NCI-H2107 treated with DMSO at 0.1 percent for 48 hours (cell line): ENCODE data around the gene GNAI3.
A peak's percentile ranks its signal among the peaks of the same experiment; 100 is the strongest.

Source experiments
- DNase-seq: peaks from one replicate; lab custom pipeline; 2025; ENCODE audit not compliant: unreplicated experiment; lab: John Stamatoyannopoulos, UW

The GNAI3 gene

GRCh38 chr1:109548321-109549267 lies at the start of gene GNAI3:
Gene GNAI3, plus strand, starts transcription at chr1:109548615. Its CDS starts 106 bp downstream, at chr1:109548721.
- peak; percentile 94 for DNase-seq

- no peak for DNase-seq
Measured at GRCh38 chr1:109499081-109499480, 49.3 kb upstream of the GNAI3 start.

DNA sequence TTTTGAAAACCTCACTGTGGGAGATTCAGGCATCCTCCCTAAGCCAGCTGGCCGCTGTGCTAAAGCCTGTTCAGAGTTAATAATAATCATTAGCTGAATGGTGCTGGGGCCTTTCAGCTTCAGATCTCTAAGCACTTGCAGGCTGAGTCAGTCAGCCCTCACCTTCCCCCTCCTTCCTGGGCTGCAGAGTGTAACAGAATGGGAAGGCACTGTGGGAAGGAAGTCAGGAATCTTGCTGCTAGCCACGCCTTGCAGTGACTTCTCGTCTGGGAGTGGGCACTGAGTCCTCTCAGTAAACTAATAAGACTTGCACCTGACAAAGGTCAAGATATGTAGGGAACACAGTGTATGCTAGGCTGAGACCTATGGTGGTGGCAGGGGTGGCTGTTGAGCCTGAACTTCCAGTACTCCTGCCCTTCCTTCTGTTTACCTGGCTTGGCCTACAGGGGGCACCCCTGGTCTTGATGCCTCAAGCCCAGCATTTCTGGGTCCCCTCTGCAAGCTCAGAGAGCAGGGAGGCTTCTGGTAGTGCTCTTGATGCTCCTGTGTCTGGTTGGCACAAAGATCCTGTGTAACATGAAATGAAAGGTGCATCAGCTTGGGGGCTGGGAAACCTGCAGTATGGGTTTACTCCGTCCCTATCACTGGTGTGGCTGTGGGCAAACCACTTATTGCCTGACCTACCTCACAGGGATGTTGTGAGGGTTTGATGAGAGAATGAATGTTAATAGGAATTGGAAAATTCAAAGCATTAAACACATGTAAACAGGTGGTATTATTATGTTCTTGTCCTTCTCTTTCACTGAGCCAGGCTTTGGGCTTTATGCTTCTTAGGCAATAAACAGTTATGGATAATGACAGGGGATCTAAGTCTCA lies 48.5 kb upstream of the GNAI3 start:
- DNase-seq: no peak

DNA sequence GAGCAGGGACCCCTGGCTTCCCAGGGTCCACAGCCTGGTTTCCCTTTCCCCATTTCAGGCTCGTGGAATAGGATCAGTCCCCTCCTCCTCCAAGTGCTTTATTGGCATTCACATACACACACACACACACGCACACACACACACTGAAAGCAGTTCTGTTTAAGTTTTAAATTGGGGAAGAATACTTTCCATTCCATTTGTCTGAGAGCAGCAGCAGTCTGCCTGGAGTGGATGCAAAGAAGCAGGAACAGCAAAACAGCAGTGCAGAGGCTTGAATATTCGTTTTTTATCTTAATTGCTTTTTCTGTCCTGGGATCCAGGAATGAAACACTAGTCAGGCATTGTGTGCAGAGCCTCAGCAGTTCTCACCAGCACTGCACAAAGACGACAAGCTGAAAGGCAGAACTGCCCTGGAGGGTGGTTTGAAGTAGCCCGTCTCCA lies 47.5 kb upstream of the GNAI3 start:
- DNase-seq: no peak

DNA sequence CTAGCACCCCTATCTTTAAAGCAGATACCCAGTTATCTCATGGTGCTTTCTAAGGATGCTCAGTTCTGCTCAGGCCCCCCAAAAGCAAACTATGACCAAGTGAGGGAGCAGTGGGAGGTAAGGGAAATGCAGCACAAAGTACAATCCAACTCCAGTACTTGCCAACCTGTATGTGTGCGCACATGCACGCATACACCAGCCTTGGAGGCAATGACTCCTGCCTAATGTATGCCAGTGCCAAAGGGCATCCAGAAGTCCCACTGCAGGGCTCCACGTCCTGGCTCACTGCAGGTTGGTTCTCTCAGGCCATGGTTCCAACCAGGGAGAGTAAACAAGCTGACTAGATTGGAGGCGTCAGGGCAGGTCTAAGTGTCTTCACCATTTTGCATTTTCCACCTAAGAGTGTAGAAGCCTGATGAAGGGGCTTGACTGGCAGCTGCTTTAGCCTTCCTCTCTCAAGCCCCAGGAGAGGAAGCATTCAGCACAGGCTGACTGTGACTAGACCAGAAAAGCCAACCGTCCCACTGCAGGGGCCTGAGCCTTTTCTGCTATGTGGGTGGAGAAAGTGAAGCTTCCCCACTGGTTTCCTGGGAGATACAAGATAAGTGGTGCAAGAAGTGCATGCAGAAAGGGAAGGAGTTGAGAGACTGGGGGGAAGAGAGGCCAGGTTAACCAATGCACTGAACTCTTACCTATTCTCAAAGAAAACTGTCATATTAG lies 46.6 kb upstream of the GNAI3 start:
- DNase-seq: no peak

GRCh38 chr1:109502364-109502851 lies 46.0 kb upstream of the GNAI3 start:
- no peak for DNase-seq

- DNase-seq: no peak
Measured at GRCh38 chr1:109503935-109504334, 44.5 kb upstream of the GNAI3 start.

DNA sequence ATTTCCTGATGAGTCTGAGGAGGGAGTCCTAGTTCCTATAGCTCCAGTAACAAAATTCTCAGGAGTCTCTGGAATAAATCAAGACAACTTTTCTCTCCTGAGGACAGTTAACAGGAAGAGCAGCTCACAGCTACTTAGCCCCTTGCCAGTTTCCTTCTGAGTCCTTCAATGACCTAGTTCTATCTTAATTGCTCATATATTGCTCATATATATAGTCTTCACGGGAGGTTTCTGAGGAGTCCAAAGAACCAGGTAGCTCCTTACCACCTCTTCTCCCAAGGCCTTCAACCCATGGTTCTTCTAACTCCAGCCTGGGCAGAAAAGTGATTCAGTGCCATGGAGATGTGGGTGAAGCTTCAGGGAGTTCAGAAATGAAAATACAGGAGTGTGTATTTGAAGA lies 43.4 kb upstream of the GNAI3 start:
- DNase-seq: no peak

GRCh38 chr1:109508001-109508872 lies 40.2 kb upstream of the GNAI3 start:
- DNase-seq: no peak

- no peak for DNase-seq
Measured at GRCh38 chr1:109508873-109509175, 39.6 kb upstream of the GNAI3 start.

DNA sequence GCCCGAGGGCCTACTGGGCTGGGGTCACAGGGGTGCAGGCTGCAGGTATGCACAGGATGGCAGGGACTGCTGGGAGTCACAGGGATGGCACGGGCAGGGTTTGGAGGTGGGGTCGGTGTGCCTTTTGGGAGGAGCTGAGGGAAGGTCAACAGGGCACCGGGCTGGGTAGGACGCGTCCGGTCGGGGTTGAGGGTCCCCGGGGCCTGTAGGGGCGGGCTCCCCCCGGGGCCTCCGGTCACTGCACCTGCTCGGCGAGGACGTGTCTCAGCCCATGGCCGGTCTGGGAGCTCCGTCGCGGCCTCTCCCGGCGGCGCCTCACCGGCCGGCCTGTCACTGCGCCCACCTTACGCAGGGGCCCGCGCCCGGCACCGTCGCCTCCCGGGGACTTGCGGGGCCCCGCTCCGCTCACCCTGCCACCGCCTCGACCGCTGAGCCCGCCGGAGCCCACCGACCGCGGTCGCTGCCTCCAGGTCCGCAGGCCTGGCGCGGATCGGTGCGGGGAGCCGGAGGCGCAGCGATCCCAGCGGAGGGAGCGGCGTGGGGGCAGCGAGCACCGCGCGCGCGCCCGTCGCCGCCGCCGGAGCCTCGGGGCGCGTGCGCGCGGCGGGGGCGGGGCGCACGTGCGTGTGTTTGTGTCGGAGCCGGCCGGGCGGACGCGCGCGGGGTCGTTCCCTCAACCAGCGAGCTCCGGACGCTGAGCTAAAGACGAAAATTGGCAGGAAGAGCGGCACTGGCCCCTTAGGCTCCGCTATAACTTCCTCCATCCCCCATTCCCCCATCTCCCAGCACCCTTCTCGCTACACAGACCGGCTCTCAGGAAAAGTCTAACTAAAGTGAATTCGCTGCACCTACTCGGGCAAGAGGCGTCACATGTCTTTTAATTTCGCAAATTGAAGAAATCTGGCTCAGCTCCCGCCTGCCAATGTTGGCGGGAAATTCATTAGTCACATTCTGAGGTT lies 39.0 kb upstream of the GNAI3 start, which contains the start of gene AMIGO1:
AMIGO1 (minus strand) TSS at position 552 of the 959 bp plus-strand sequence. CDS start 815 bp downstream, outside the sequence.
- DNase-seq: no peak

- peak; percentile 16 for DNase-seq
Measured at GRCh38 chr1:109513110-109513710, 35.2 kb upstream of the GNAI3 start.

DNA sequence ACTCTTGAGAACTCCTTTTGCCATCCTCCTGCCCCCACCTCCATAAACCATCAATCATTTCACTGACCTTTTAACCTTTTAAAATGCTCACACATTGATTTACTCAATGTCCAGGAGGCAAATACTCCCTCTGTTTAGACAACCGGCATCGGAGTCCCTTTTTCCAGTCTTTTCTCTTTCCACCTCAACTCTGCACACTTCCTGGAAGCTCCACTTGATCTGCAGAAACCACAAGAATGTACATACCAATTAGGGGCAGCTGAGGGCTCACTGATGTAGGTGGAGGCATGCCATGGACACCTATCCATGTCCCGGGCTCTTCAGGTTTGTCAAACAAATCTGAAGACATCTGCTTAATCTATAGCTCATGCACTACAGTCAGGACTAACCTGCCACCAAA lies 33.6 kb upstream of the GNAI3 start:
- no peak for DNase-seq

DNA sequence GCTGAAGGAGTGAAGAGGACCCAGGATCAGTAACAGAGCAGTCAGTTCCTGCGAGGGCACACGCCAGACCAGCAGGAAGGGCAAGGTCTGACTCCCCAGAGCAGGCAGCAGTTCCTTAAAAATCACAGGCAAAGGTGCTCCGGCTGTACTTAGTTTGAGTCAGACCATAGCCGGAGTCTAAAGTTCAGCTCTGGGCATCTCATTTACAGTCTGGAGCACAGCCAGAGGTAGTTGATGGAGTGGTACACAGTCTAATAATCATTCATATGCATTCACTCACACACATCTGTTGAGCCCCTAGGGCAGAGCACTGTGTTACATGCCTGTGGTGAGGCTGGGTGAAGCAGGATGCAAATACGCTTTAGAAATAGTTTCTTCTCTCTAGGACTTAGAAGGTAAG lies 31.5 kb upstream of the GNAI3 start:
- no peak for DNase-seq

DNA sequence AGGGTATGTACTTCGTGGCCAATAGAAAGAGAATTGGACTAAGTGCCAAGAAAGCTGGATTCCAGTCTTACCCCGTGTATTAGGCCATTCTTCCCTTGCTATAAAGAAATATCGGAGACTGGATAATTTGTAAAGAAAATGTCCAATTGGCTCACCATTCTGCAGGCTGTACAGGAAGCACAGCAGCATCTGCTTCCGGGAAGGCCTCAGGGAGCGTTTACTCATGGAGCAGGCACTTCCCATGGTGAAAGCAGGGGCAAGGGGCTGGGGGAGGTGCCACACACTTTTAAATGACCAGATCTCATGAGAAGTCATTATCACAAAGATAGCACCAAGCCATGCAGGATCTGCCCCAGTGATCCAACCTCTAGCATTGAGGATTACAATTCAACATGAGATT lies 31.1 kb upstream of the GNAI3 start:
- DNase-seq: no peak

GRCh38 chr1:109521002-109521951 lies 27.1 kb upstream of the GNAI3 start:
- no peak for DNase-seq

DNA sequence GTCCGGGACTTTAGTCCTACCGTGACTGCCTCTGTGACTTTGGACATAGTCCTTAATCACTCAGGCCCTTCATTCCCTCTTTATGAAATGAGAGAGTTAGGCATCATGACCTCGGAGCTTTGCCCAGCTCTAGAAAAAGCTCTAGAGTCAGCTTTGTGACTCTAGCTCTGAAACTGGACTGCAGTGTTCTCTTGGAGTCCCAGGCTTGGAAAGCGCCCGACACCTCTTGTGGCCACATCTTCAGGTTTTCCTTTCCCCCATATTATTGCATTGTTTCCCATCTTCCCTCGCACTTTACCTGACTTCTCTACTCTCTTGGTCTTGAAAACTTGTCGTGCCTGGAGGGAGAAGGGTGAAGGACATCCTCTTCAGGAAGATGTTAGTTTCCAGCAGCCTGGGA lies 26.4 kb upstream of the GNAI3 start:
- DNase-seq: no peak
